AG09309 (cell line): Measurements from ENCODE around the gene SLC8A1.

Experiments
- DNase-seq: peaks from one replicate; pipeline ENCODE4 v3.0.0-alpha.2; 2010; ENCODE audit warnings: low read depth
- H3K4me3 ChIP-seq: 2 replicates; pipeline ENCODE4 v1.5.1; 2011; ENCODE audit warnings: mild to moderate bottlenecking, low read depth, low read length, moderate library complexity; ENCODE audit not compliant: control insufficient read depth
- CTCF ChIP-seq: IDR thresholded peaks from 2 replicates; pipeline ENCODE4 v1.5.1; 2011; ENCODE audit warnings: mild to moderate bottlenecking, low read depth, low read length, inconsistent platforms; ENCODE audit not compliant: insufficient read depth, control insufficient read depth; ENCODE audit errors: missing control alignments

The SLC8A1 gene

GRCh38 chr2:40208463-40208862 lies 243.4 kb downstream of the SLC8A1 start:
- no peak for TF ChIP-seq CTCF
- no peak overlapping the region for H3K4me3 ChIP-seq
- DNase-seq, result no peak

- H3K4me3 ChIP-seq, result no peak overlapping the region
- peak; percentile 37 for DNase-seq
- no peak for TF ChIP-seq CTCF
Measured at GRCh38 chr2:40204268-40204667, 247.6 kb downstream of the SLC8A1 start.

GRCh38 chr2:40202798-40203400 lies 249.0 kb downstream of the SLC8A1 start:
- H3K4me3 ChIP-seq, result no peak overlapping the region
- TF ChIP-seq CTCF, result no peak
- DNase-seq, result no peak

GRCh38 chr2:40201425-40201824 lies 250.5 kb downstream of the SLC8A1 start:
- no peak for DNase-seq
- no peak for TF ChIP-seq CTCF
- H3K4me3 ChIP-seq, result no peak overlapping the region

- DNase-seq, result peak; percentile 42
- TF ChIP-seq CTCF, result no peak
- no peak overlapping the region for H3K4me3 ChIP-seq
Measured at GRCh38 chr2:40200366-40200915, 251.4 kb downstream of the SLC8A1 start.

GRCh38 chr2:40199771-40200170 lies 252.1 kb downstream of the SLC8A1 start:
- DNase-seq, result no peak
- no peak for TF ChIP-seq CTCF
- H3K4me3 ChIP-seq, result no peak overlapping the region

GRCh38 chr2:40197121-40197520 lies 254.8 kb downstream of the SLC8A1 start:
- no peak for DNase-seq

More at GRCh38 chr2:40197121-40197520, 254.8 kb downstream of the SLC8A1 start:
- no peak for TF ChIP-seq CTCF
- H3K4me3 ChIP-seq, result no peak overlapping the region
